ENCODE data around the gene TTC27. TPM values are rescaled to one million over a fixed set of nuclear protein-coding genes. Genes with fewer than 3 reads are reported as not detected.

TTC27 gene
- total and polyA plus RNA-seq, 2 of the 13 experiments (the other 11 are each of a cell fraction or from before 2014, with no cell fraction given) = 26.7 to 44.7 TPM

DNA sequence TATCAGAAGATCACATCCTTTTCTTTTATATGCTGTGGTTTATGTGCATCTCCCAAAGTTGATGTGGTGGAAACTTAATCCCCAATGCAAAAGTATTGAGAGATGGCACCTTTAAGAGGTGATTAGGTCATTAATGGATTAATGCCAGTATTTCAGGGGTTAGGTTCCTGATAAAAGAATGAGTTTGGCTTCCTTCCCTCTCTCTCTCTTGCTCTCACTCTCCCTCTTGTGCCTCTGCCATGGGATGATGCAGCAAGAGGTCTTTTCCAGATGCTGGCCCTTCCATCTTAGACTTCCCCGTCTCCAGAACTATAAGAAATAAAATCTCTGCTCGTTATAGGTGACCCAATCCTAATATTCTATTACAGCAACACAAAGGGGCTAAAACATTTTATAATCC lies 85.0 kb downstream of the TTC27 start:
- 95% methylated on average over 2 of the region's 2 CpGs for WGBS (ENCODE audit: low lambda C conversion rate)
- peaks cover 10% of the 10 kb centered on the region for H3K4me1 ChIP-seq (ENCODE audit: insufficient read depth, low read length)
- H3K9me3 ChIP-seq (ENCODE audit: low read length) = no peaks in the 10 kb centered on the region
- H2AFZ ChIP-seq (ENCODE audit: low read length) = no peak overlapping the region
- BruUV-seq (replicated peaks) = no TSS peak
- peaks cover 2 to 7% of the 10 kb centered on the region in 2 experiments for H3K36me3 ChIP-seq (replicated peaks in 1 of 2; ENCODE audit: control insufficient read depth in 1 of 2, insufficient read depth in 2 of 2, low read length in 2 of 2)
- ChIA-PET CTCF (ENCODE audit: low intra/inter-chr PET ratio, low total read pairs) (no interaction called here), POLR2A (no interaction called here)
- no peak for FAIRE-seq
- TF ChIP-seq, protein P1, sequence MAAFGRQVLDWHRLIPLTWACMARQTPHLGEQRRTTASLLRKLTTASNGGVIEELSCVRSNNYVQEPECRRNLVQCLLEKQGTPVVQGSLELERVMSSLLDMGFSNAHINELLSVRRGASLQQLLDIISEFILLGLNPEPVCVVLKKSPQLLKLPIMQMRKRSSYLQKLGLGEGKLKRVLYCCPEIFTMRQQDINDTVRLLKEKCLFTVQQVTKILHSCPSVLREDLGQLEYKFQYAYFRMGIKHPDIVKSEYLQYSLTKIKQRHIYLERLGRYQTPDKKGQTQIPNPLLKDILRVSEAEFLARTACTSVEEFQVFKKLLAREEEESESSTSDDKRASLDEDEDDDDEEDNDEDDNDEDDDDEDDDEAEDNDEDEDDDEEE (CRISPR knock-in tag; IDR thresholded peaks at IDR 0.05) = no peak
- TF ChIP-seq KLF15 (CRISPR knock-in tag; IDR thresholded peaks at IDR 0.05; ENCODE audit: borderline replicate concordance) = no peak
- TF ChIP-seq, protein P2, sequence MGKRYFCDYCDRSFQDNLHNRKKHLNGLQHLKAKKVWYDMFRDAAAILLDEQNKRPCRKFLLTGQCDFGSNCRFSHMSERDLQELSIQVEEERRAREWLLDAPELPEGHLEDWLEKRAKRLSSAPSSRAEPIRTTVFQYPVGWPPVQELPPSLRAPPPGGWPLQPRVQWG (CRISPR knock-in tag; IDR thresholded peaks at IDR 0.05; ENCODE audit: borderline replicate concordance, low read depth) = no peak
- TF ChIP-seq CEBPB (IDR thresholded peaks at IDR 0.05; ENCODE audit: borderline replicate concordance, low read depth, low read length) = no peak
- no peak for TF ChIP-seq ZNF746 (CRISPR knock-in tag; IDR thresholded peaks at IDR 0.05)
- no peak for TF ChIP-seq TSC22D2 (CRISPR knock-in tag; IDR thresholded peaks at IDR 0.05; ENCODE audit: borderline replicate concordance)
- no peak for TF ChIP-seq RFXANK (CRISPR knock-in tag; IDR thresholded peaks at IDR 0.05)
- TF ChIP-seq, protein P3, sequence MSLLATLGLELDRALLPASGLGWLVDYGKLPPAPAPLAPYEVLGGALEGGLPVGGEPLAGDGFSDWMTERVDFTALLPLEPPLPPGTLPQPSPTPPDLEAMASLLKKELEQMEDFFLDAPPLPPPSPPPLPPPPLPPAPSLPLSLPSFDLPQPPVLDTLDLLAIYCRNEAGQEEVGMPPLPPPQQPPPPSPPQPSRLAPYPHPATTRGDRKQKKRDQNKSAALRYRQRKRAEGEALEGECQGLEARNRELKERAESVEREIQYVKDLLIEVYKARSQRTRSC (CRISPR knock-in tag; IDR thresholded peaks at IDR 0.05; ENCODE audit: low read depth) = no peak
- TF ChIP-seq ELF1 (CRISPR knock-in tag; IDR thresholded peaks at IDR 0.05) = no peak
- no peak for TF ChIP-seq ZSCAN29 (CRISPR knock-in tag; conservative IDR thresholded peaks at IDR 0.05)
- TF ChIP-seq, protein P4, sequence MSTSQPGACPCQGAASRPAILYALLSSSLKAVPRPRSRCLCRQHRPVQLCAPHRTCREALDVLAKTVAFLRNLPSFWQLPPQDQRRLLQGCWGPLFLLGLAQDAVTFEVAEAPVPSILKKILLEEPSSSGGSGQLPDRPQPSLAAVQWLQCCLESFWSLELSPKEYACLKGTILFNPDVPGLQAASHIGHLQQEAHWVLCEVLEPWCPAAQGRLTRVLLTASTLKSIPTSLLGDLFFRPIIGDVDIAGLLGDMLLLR (CRISPR knock-in tag; IDR thresholded peaks at IDR 0.05) = no peak
- TF ChIP-seq KLF11 (CRISPR knock-in tag; IDR thresholded peaks at IDR 0.05) = no peak
- no peak for DNase-seq (ENCODE audit: low spot score)
- no peaks in the 10 kb centered on the region for H3K79me2 ChIP-seq (ENCODE audit: insufficient read depth, low read length)
- no peak for ATAC-seq
- H4K20me1 ChIP-seq (ENCODE audit: insufficient read depth, low read length) = no peaks in the 10 kb centered on the region
- no peaks in the 10 kb centered on the region for H3K27me3 ChIP-seq (ENCODE audit: control insufficient read depth in 1 of 2, insufficient read depth in 2 of 2, low read length in 2 of 2)
- no peak overlapping the region for H3K4me3 ChIP-seq (replicated peaks in 1 of 3; ENCODE audit: insufficient read depth in 1 of 3, low read depth in 2 of 3, low read length in 3 of 3)
- intact Hi-C loops (cut with micrococcal nuclease; ENCODE audit: unreplicated experiment) (no loop called here), in situ Hi-C loops (cut with HindIII; ENCODE audit: extremely low pct_ligation_motif_present, low pct_unique_long_range_greater_than_20kb) (no loop called here)
- H3K9ac ChIP-seq (ENCODE audit: insufficient read depth, low read depth, low read length) = no peak overlapping the region
- H3K27ac ChIP-seq (ENCODE audit: extremely low read length, insufficient read depth, low read length) = no peak overlapping the region
- H3K4me2 ChIP-seq (ENCODE audit: low read depth, low read length) = no peak overlapping the region

All from HepG2 (cell line).